GM21447 (cell line): ENCODE data around the gene CD81.

ENCODE experiments used
- ATAC-seq: cut with Tn5 transposase; IDR thresholded peaks from one replicate; pipeline ENCODE4 v1.9.1; 2021; ENCODE audit not compliant: unreplicated experiment

The CD81 gene

GRCh38 chr11:2400762-2401435, 23.8 kb downstream of the CD81 start:
- ATAC-seq: no peak

GRCh38 chr11:2401436-2401984, 24.4 kb downstream of the CD81 start:
- no peak for ATAC-seq

- ATAC-seq: no peak
Measured at GRCh38 chr11:2402106-2402505, 25.0 kb downstream of the CD81 start.

GRCh38 chr11:2402890-2403645, 26.0 kb downstream of the CD81 start:
- ATAC-seq: no peak

GRCh38 chr11:2404735-2405196, 27.7 kb downstream of the CD81 start:
- ATAC-seq: no peak

GRCh38 chr11:2406451-2406850, 29.3 kb downstream of the CD81 start:
- no peak for ATAC-seq

GRCh38 chr11:2406878-2407410, 29.8 kb downstream of the CD81 start:
- ATAC-seq: no peak

GRCh38 chr11:2408671-2409070, 31.6 kb downstream of the CD81 start:
- ATAC-seq: no peak

- no peak for ATAC-seq
Measured at GRCh38 chr11:2409126-2409525, 32.0 kb downstream of the CD81 start.

GRCh38 chr11:2409611-2410468, 32.7 kb downstream of the CD81 start:
- no peak for ATAC-seq

GRCh38 chr11:2410616-2411015, 33.5 kb downstream of the CD81 start:
- no peak for ATAC-seq

- no peak for ATAC-seq
Measured at GRCh38 chr11:2411446-2412305, 34.6 kb downstream of the CD81 start.

- no peak for ATAC-seq
Measured at GRCh38 chr11:2412323-2412722, 35.2 kb downstream of the CD81 start.

- ATAC-seq: no peak
Measured at GRCh38 chr11:2413742-2414579, 36.9 kb downstream of the CD81 start.

GRCh38 chr11:2414616-2415015, 37.5 kb downstream of the CD81 start:
- no peak for ATAC-seq

GRCh38 chr11:2415171-2415570, 38.1 kb downstream of the CD81 start:
- ATAC-seq: no peak

GRCh38 chr11:2415601-2416380, 38.7 kb downstream of the CD81 start:
- ATAC-seq: no peak

- no peak for ATAC-seq
Measured at GRCh38 chr11:2416765-2417164, 39.7 kb downstream of the CD81 start.
